Stimulated activated naive CD4-positive, alpha-beta T cell (primary cell): ENCODE data around the gene PTAFR.

ENCODE experiments used
- DNase-seq, 6 experiments: peaks; one replicate each; lab custom pipeline; 2025; lab: John Stamatoyannopoulos, UW

Gene PTAFR, protein sequence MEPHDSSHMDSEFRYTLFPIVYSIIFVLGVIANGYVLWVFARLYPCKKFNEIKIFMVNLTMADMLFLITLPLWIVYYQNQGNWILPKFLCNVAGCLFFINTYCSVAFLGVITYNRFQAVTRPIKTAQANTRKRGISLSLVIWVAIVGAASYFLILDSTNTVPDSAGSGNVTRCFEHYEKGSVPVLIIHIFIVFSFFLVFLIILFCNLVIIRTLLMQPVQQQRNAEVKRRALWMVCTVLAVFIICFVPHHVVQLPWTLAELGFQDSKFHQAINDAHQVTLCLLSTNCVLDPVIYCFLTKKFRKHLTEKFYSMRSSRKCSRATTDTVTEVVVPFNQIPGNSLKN

GRCh38 chr1:28176492-28177470, at the start of gene PTAFR:
TSS of gene PTAFR (minus strand) at chr1:28176690. CDS start at chr1:28151021, 25,669 bp downstream.
- no peak for DNase-seq

DNA sequence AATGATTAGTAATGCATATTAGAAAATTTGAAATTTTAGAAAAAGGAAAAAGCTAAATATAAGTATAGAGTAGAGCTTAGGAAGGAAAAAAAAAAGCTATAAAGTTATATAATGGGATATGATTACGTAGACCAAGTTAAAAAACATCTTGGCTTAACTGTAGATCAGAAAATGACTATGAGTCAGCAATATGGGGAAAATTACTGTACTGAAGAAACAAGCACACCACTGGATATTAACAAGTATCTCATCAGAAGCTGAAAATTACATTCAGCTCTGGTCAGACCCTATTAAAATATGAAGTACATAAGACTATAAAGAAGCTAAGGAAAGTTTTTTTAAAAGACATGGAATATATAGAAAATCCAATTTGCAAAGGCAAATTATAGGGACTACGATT, 36.8 kb upstream of the PTAFR start:
- no peak for DNase-seq

DNA sequence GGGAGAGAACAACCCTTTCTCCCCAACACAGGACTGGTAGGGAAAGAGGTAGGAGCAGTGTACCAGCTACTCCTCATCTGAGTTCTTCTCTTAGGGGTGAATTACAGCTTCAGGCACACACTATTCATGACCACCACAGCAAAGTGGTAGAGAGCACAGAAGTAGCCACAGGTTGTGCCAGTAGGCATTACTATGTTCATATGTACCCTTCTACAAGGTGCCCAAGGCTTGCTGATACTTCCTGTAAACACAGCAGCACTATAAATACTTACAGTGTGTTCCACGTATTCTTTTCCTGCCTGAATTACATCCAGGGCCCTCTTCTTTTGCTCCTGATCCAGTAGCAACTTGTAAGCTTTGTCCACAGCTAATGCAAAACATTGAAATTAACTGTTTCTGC, 33.2 kb upstream of the PTAFR start:
- DNase-seq = no peak

DNA sequence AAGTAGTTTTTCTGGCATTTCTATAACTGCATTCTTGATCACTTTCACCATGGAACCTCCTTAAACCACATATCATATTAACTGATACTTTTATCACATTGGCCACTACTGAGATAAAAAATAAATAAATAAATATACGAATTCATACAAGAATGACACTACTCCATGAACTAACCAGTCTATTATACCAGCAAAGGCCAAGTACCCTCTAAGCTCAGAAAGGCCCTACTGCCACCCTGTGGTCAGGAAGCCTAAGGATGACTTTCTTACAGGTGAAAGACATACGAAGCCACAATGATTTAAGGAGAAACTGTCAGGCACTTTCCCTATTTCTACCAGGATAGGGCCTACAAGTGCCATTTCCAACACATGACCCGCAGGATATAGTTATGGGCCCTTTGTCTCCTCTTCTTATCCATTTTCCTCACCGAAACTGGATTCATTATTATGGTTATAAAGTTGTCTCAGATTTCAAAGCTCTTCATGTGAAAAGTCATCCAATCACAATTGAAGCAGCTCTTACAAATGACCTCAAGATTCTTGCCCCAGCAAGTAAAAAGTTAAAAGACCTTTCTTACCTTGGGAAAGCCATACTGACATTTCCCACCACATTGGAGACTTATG, 32.4 kb upstream of the PTAFR start:
- peak; percentile 11 to 66 (median 40) for DNase-seq

- no peak for DNase-seq
These were observed 28.8 kb upstream of the PTAFR start for GRCh38 chr1:28205243-28205642.

DNA sequence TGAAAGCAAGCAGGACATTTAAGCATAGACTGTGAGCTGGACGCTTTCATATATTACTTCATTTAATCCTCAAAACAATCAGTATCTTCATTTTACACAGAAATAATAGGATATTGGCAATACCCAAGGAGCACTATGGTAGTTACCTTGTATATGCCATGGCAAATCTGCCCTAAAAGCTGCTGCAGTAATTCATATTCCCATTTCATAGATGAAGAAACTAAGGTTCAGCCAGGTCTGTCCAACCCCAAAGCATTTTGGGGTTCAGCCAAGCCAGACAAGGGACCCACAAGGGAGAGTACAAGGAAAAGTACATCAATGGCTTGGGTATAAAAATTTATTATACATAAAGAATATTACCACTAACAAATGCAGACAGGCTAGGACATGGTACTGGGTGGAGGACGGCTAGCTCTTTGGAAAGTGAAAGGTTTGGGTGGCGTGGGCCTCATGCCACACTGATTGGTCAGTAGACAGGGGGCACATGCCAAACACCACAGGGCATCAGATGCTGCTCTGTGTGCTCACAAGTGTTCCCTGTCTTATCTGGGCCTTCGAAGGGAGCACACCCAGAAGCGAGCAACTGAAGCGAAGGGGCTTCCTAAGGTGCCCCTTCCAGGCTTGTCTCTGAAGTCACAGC, 23.9 kb upstream of the PTAFR start:
- DNase-seq = no peak

DNA sequence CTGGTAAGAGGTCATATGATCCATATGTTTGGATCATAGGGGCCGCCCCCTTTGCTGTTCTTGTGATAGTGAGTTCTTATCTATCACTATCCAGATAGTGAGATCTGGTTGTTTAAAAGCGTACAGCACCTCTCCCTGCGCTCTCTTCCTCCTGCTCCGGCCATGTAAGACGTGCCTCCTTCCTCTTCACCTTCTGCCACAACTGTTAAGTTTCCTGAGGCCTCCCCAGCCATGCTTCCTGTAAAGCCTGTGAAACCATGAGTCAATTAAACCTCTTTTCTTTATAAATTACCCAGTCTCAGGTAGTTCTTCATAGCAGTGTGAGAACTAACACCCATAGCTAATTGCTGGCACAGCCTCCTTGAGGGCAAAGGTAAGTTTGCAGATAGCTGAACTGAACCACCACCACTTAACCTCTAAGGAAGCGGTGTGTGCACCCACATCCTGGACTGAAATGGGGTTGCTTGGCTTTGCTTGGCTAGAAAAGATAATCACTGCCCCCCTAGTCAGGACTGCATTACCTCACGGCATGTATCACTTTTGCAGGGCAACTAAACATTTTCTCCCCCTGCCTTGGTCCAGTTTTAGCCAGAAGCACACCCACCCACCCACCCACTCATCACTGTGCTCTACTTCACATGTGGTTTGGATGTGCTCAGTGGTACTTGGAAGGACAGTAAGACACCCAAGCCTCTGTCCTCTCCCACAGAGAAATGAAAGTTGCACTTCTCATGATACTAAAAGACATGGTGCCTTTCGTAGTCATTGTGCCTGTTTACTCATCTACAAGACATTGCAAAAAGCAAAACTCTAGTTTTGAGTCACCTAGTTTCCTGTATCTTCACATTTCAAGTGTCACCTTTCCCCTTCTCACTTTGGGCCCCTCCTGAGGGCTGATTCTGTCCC, 23.1 kb upstream of the PTAFR start:
- DNase-seq = peak in 4 of 6 experiments; percentile 15 to 62 (median 56)

GRCh38 chr1:28197682-28198415, 21.4 kb upstream of the PTAFR start:
- DNase-seq = no peak

DNA sequence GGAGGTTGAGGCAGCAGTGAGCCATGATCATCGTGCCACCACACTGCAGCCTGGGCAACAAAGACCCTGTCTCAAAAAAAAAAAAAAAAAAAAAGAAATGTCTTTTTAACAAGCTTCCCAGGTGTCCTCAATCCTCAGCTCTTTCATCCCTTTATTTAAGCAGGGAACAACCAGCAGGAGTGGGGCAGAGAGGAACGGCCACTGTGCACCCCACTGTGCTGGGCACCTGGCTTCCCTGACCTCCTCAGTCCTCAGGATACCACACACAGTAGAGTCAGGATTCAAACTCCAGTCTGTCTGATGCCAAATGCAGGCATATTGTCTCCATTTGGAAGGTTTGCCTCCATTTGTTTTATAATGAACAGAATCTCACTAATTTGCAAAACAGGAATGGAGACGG, 19.8 kb upstream of the PTAFR start:
- DNase-seq = no peak

GRCh38 chr1:28195780-28196179, 19.3 kb upstream of the PTAFR start:
- DNase-seq = no peak

GRCh38 chr1:28194326-28195035, 18.0 kb upstream of the PTAFR start:
- DNase-seq = no peak

GRCh38 chr1:28193701-28194161, 17.2 kb upstream of the PTAFR start:
- no peak for DNase-seq

DNA sequence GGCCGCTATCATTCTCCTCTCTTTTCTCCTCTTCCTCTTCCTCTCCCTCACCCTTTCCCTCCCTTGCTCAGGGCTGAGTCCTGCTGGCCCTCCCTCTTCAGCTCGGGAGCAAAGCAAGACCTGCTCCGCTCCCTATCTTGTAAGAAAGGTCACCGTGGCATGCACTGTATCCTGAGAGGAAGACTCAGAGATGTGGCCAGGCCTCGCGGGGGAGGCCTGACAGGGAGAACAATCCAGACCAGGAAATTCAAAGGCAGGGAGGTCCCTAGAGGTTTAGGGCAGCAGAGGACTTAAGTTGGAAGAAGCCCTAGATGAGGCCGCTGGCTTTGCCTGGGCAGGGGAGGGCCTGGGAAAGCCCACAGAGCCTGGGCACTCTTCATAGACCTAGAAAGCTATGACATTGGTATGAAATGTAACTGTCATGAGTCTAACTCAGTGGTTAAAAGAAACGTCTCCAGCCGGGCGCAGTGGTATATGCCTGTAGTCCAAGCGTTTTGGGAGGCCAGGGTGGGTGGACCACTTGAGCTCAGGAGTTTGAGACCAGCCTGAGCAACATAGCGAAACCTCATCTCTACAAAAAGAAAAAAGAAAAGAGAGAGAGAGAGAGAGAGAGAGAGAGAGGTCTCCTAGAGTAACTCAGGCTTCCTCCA, 14.6 kb upstream of the PTAFR start:
- DNase-seq = no peak

DNA sequence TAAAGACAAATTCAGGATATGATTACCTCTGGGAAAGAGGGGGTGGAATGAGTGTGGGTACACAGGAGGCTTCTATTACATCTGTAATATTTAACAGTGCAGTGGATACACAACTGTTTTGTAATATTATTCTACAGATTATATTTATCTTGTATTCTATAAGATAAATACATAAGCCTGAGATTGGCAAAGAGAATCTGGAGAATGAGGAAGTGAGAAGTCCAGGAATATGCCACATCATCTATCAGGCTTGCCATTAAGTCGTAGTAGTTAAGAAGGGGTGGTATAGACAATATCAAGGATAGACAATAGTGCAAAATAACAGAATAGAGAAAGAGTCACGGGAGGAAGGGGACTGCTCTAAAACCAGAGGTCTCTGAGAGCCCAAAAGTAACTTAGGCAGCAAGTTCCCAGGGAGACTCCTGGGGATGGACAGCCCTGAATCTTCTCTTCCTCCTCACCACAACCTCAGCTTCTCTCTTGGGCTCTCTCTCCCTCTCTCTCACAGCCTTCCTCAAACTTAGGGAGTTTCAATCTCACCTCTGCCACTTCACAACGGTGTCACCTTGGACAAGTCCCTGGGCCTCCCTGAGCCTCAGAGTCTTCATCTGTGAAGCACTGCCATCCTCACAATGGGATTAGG, 14.0 kb upstream of the PTAFR start:
- no peak for DNase-seq

DNA sequence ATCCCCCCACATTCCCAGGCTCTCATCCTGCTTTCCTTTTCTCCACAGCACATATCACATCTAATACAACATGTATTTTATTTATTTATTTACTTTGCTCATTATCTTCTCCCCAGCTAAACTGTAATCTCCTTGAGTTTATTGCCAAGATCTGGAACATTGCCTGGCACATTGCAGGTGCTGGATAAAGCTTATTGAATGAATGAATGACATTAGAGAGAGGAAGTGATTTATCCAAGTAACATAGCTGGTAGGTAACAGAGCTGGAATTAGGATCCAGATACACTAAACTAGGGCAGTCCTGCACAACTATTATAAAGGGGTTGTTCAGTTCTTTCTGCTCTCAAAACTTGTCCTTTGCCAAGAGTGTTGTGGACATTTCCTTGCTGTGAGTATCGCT, 8.6 kb upstream of the PTAFR start:
- no peak for DNase-seq

DNA sequence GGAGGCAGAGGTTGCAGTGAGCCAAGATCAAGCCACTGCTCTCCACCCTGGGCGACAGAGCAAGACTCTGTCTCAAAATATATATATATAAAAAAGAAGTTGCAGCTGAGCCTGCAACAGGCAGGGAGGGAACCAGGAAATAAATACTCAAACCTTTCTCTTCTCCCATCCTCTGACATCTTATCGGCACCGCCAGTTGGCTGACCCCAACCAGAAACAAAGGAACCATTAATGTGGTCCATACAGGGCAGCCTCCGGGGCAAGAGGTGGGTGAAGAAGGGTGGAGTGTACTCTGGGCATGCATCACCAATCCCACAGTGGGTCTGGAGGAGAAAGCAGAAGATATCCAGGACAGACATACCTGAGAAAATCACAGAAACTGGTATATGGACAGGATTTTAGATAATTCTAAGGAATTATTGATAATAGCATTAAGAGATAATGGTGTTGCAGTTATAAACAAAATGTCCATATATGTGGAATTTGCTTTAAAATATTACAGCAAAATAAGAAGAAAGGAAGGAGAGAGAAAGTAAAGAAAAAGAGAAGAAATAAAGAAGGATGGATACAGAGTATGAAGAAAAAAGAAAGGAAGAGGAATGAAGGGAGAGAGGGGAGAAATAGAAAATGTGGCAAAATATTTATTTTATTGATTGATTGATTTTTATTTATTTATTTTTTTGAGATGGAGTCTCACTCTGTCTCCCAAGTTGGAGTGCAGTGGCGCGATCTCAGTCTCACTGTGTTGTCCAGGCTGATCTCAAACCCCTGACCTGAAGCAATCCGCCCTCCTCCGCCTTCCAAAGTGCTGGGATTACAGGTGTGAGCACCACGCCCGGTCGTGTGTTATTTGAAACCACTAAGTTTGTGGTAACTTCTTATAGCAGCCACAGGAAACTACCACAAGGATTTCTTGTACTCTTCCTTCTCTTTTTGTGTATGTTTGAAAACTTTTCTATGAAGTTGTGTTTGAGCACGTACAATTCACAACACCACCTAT, 4.1 kb upstream of the PTAFR start:
- DNase-seq = no peak
